ENCODE measurements around the gene BUB1B. TPM values are rescaled to one million over a fixed set of nuclear protein-coding genes. Genes with fewer than 3 reads are reported as not detected.

Gene BUB1B
- total RNA-seq, 1 experiment from 2014 or later = 83.2 TPM

DNA sequence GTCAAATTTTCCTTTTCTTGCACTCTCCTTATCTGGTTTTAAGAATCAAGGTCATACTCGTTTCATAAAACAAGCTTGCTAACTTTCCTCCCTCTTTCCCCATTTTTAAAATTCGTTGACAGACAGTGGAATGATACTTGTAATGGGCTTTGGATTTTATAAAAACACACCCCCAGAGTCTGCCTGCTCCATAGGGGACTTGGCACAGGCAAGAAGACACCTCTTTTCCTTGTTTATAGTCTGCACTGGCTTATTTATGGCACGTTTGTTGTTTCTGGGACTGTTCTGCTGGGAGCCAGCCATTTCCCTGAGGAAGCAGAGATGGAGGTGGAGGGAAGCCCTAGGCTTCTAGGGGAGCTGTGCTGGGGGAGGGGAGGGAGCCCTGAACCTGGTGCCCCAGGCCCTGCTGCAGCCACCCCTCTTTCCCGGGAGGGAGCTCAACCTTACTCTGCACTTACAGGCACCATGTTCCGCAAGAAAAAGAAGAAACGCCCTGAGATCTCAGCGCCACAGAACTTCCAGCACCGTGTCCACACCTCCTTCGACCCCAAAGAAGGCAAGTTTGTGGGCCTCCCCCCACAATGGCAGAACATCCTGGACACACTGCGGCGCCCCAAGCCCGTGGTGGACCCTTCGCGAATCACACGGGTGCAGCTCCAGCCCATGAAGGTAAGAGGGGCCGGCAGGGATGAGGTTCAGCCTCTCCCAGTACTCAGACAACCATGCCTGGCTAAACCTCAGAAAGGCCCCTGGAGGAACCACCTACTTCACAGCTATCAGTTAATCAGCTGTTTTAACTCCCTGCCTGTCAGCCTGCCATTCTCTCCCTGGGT is 103.7 kb downstream of the BUB1B start:
- Histone ChIP-seq H4K8ac (replicated peaks; ENCODE audit: insufficient read length, low read depth, low read length) (no peak overlapping the region), H2BK5ac (ENCODE audit: insufficient read length, low read length) (no peak overlapping the region), H3K79me1 (ENCODE audit: insufficient read depth, low read depth, low read length, poor library complexity, severe bottlenecking) (no peaks in the 10 kb centered on the region), H3K4ac (ENCODE audit: low read depth, low read length) (no peak overlapping the region), H2BK20ac (ENCODE audit: low read depth, low read length, poor library complexity, severe bottlenecking) (no peak overlapping the region), H3K27ac (ENCODE audit: insufficient read length, low read depth, low read length) (no peak overlapping the region), H3K14ac (ENCODE audit: insufficient read depth, low read length) (no peak overlapping the region), H2BK12ac (ENCODE audit: insufficient read length, low read depth, low read length) (no peak overlapping the region), H3K9me3 (ENCODE audit: control insufficient read depth, low read depth, low read length) (no peaks in the 10 kb centered on the region), H2BK120ac (ENCODE audit: low read depth, low read length, poor library complexity, severe bottlenecking) (no peak overlapping the region), H3K23ac (ENCODE audit: insufficient read length, low read depth, low read length) (no peak overlapping the region), H3K27me3 (ENCODE audit: insufficient read depth, low read length) (no peaks in the 10 kb centered on the region), H2BK15ac (ENCODE audit: low read depth, low read length) (no peak overlapping the region), H3K79me2 (ENCODE audit: insufficient read depth, low read length) (no peaks in the 10 kb centered on the region), H3K18ac (ENCODE audit: insufficient read length, low read depth, low read length) (no peak overlapping the region), H3K4me2 (ENCODE audit: insufficient read depth, insufficient read length, low read length) (no peak overlapping the region), H3T11ph (ENCODE audit: low read length) (no peak overlapping the region), H3K23me2 (ENCODE audit: insufficient read length, low read depth, low read length, poor library complexity, severe bottlenecking) (no peaks in the 10 kb centered on the region), H3K4me1 (ENCODE audit: insufficient read depth, low read length) (no peaks in the 10 kb centered on the region), H4K20me1 (ENCODE audit: control insufficient read depth, insufficient read depth, insufficient read length) (no peaks in the 10 kb centered on the region), H3K56ac (ENCODE audit: insufficient read length, low read depth, low read length) (no peak overlapping the region), H2AFZ (ENCODE audit: low read length) (no peak overlapping the region), H4K5ac (ENCODE audit: insufficient read length, low read depth, low read length) (no peak overlapping the region), H2AK5ac (ENCODE audit: insufficient read length, low read length) (no peak overlapping the region), H3K9ac (ENCODE audit: extremely low read depth, insufficient read length, low read length) (no peak overlapping the region), H4K91ac (ENCODE audit: insufficient read length, low read depth, low read length) (no peak overlapping the region)
- Mint-ChIP-seq H3K27me3 (ENCODE audit: low read depth) (no peaks in the 10 kb centered on the region; the same call in 1 of the 2 replicates), H3K27ac (no peak overlapping the region; a peak in 1 of 7 replicates), H3K4me3 (no peak overlapping the region), H3K36me3 (ENCODE audit: insufficient read depth in 1 of 3, low read depth in 3 of 3) (no peaks in the 10 kb centered on the region; a peak in 2 of 7 replicates), H3K9me3 (no peaks in the 10 kb centered on the region; a peak in 1 of 5 replicates), H3K4me1 (peaks cover 15 to 29% of the 10 kb centered on the region in 2 experiments)
- DNase-seq = no peak
- WGBS (ENCODE audit: extremely low coverage, insufficient read length, low lambda C conversion rate) = no CpG with 5 or more reads among the region's 16 CpGs
- TF ChIP-seq CTCF (conservative IDR thresholded peaks at IDR 0.05) = no peak

Data from H9 (cell line).